ENCODE results near the gene BCL7C. TPM values are rescaled to one million over a fixed set of nuclear protein-coding genes. Genes with fewer than 3 reads are reported as not detected.

BCL7C gene
- total RNA-seq, 1 experiment from 2014 or later = 45.8 TPM

GRCh38 chr16:30920891-30921290, 27.0 kb upstream of the BCL7C start:
- Histone ChIP-seq H3K36me3 (ENCODE audit: control insufficient read depth, insufficient read depth, low read length) (no peaks in the 10 kb centered on the region), H3K4me1 (ENCODE audit: control insufficient read depth, insufficient read depth, low read length) (peaks cover 9% of the 10 kb centered on the region), H3K27ac (ENCODE audit: low read length) (no peak overlapping the region), H3K9me3 (ENCODE audit: control insufficient read depth, insufficient read depth, low read depth, low read length) (no peaks in the 10 kb centered on the region), H3K4me3 (ENCODE audit: low read depth in 2 of 2, low read length in 2 of 2) (no peak overlapping the region), H3K27me3 (ENCODE audit: control insufficient read depth, insufficient read depth, low read length) (no peaks in the 10 kb centered on the region)
- ChIA-PET CTCF (no interaction called here), POLR2A (no interaction called here)
- ATAC-seq (no peak), DNase-seq (ENCODE audit: low read depth, low spot score) (no peak)
- intact Hi-C loops (cut with micrococcal nuclease; ENCODE audit: unreplicated experiment) (no loop called here), in situ Hi-C loops (cut with HindIII; ENCODE audit: low pct_unique_long_range_greater_than_20kb, low sequenced_read_pairs) (no loop called here)
- TF ChIP-seq SIN3A (IDR thresholded peaks at IDR 0.05; ENCODE audit: borderline replicate concordance, insufficient read depth, low read depth, low read length) (no peak), TCF7L2 (IDR thresholded peaks at IDR 0.05; ENCODE audit: low read depth, low read length) (no peak), POLR2AphosphoS5 (IDR thresholded peaks at IDR 0.05; ENCODE audit: low read depth, low read length) (no peak), REST (IDR thresholded peaks at IDR 0.05; ENCODE audit: insufficient read depth in 1 of 2, low read depth in 2 of 2, low read length in 1 of 2) (no peak), CTCF (IDR thresholded peaks at IDR 0.05) (no peak)
- no TSS peak for BruUV-seq (replicated peaks)

- ATAC-seq (no peak), DNase-seq (ENCODE audit: low read depth, low spot score) (no peak)
- Histone ChIP-seq H3K4me3 (ENCODE audit: low read depth in 2 of 2, low read length in 2 of 2) (no peak overlapping the region), H3K4me1 (ENCODE audit: control insufficient read depth, insufficient read depth, low read length) (no peaks in the 10 kb centered on the region), H3K27me3 (ENCODE audit: control insufficient read depth, insufficient read depth, low read length) (no peaks in the 10 kb centered on the region), H3K9me3 (ENCODE audit: control insufficient read depth, insufficient read depth, low read depth, low read length) (no peaks in the 10 kb centered on the region), H3K36me3 (ENCODE audit: control insufficient read depth, insufficient read depth, low read length) (no peaks in the 10 kb centered on the region), H3K27ac (ENCODE audit: low read length) (no peak overlapping the region)
- BruUV-seq (replicated peaks) = no TSS peak
- intact Hi-C loops (cut with micrococcal nuclease; ENCODE audit: unreplicated experiment) = no loop called here
- CTCF ChIA-PET = no interaction called here
- POLR2A ChIA-PET = interaction anchor here (0.8 kb wide), 1 partner anchor 197 kb away, joined by 13 read pairs; no protein-coding TSS in a partner anchor
- in situ Hi-C loops (cut with HindIII; ENCODE audit: low pct_unique_long_range_greater_than_20kb, low sequenced_read_pairs) = no loop called here
- TF ChIP-seq SIN3A (IDR thresholded peaks at IDR 0.05; ENCODE audit: borderline replicate concordance, insufficient read depth, low read depth, low read length) (no peak), CTCF (IDR thresholded peaks at IDR 0.05) (no peak), TCF7L2 (IDR thresholded peaks at IDR 0.05; ENCODE audit: low read depth, low read length) (no peak), REST (IDR thresholded peaks at IDR 0.05; ENCODE audit: insufficient read depth in 1 of 2, low read depth in 2 of 2, low read length in 1 of 2) (no peak), POLR2AphosphoS5 (IDR thresholded peaks at IDR 0.05; ENCODE audit: low read depth, low read length) (no peak)
Measured at GRCh38 chr16:30918614-30919013, 24.7 kb upstream of the BCL7C start.
